Raji (cell line): Measurements from ENCODE around the gene DNAJA4.

Experiments
- POLR2A ChIP-seq: IDR thresholded peaks from 2 replicates; pipeline ENCODE4 v1.6.1; 2011; ENCODE audit warnings: low read depth, low read length, control low read depth; ENCODE audit not compliant: insufficient read depth

Gene DNAJA4

DNA sequence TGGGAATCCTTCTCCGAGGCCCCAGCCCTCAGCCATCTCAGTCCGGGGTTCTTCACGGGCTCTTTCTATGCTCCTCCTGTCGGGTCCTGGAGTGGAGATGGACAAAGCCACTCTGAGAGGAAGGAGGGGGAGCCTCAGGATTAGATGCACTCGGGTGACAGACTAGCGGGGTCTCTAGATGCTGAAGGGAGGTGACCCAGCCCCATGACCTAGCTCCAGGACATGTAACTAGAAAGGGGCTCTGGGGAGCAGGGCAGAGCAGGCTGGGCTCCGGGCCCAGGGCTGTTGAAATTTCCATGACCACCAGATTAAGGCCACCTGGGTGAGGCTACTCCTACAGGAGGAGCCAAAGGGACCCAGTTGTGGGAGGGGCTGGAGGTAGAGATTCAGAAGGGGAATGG lies 49.8 kb downstream of the DNAJA4 start:
- TF ChIP-seq POLR2A: no peak

DNA sequence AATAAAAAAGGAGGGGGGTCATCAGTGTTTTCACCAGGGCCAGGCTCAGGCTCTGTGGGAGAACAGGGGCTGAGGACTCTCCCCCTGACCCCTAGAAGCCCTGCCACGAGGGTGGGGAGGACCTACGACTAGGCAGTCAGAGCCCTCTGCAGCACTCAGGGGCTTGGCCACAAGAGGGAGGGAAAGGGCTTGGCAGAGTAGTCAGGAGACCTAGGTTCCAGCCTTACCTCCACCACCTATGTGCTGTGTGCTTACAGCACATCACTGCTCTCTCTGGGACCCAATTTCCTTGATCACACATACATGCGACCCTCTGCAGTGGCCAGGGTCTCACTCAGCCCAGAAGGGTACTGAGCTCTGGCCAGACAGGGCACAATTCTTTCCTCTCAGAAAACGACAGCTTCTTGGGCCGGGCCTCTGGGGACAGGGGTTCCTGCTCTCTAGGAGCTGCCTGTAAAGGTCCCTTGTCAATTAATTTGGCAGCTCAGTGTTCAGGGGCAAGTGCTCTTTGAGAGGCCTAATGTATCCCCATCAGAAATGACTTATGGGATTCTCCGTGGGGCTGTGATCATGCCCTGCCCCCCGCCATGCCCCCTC lies 51.4 kb downstream of the DNAJA4 start:
- TF ChIP-seq POLR2A: no peak

DNA sequence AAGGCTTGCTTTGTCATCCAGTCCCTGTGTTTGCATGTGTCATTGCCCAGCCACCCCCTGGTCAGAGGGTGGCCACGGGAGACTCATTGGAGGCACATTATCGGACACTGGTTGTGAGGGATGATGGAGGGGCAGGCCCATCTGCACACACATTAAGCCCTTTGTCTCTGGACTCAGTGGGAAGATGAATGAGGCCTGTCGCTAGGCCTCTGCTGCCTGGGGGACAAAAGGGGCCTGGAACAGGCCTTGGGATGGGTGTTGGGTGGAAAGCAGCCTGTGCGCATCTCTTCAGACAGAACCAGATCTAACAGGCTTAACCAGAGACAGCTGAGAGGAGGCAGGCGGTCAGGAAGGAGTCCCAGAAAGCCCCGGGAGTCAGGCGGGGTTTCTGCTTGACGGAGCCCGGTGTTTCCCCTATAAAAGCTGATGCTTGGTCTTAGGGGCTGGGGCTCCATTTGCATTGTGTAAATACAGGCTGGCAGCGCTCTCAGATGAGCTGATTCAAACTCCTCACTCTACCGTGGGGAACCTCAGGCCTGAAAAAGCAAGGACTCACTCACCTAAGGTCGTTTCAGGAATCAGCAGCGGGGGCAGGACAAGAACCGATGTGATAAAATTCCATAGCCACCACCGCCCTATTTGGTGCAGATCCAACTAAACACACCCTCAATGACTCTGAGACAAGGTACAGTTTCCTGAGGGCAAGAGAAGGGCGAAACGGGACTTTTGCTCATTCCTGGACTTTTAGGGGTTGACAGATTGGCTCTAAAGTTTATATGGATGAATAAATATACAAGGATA lies 52.1 kb downstream of the DNAJA4 start:
- TF ChIP-seq POLR2A: no peak

DNA sequence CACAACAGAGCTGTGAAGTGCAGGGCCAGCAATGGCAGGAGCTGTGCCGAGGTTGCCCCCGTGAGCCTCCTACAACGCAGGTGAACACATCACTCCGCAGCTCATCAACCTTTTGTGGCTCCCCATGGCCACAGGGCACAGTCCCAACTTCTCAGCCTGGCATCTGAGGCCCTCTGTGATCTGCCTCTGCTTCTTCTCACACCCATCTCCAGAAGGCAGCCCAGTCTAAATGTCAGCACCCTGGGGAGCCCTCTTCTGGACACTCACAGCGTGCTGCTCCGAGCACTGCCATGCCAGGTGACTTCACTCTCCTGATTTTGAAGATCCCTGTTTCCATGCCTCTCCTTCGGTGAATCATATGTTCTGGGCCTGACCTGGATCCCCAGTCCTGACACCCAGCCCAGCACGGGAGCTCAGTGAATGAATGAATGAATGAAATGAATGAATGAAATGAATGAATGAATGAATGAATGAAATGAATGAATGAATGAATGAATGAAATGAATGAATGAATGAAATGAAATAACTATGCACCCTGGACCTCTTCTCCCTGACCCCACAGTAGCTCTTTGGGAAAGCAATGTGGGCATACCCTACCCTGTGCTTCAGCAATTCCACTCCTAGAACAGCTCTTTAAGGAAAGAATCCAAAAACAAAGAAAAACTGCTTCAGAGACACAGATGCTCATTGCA lies 52.9 kb downstream of the DNAJA4 start:
- TF ChIP-seq POLR2A: no peak

DNA sequence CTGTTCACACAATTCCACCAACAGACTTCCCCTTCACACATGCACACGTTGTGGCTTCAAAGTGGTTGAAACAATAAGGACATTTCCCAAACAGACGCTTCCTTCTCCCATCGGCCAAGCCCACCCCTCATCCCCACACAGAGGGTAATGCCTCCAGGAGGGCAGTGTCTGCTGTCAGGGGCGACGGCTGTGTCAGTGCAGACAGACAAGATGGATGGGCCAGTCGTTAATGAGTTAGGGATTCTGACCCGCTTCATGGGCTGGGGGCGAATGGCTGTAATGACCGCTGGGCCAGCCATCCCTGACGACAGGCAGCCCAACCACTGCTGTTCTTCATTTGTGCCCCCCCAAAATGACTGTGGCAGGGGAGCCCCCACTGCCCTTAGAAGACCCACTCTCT lies 55.2 kb downstream of the DNAJA4 start:
- TF ChIP-seq POLR2A: no peak

DNA sequence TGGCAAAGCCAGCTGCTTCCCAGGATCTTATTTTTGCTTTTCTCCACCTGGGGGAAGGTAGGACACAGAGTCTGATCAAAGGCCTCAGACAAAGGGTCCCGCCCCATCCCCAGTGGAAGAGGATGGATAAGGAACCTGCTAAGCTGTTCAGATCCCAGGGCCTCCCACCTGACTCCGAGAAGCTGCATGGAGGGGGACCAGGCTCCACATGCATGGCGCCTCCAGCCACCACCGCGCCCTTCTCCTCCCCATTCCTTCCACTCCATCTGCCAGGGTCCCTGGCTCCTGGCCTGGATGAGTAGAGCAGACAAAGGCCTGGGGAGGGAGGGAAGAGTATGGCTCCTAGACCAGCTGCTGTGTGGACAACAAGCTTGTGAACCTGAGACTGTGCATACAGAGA lies 55.8 kb downstream of the DNAJA4 start:
- no peak for TF ChIP-seq POLR2A

DNA sequence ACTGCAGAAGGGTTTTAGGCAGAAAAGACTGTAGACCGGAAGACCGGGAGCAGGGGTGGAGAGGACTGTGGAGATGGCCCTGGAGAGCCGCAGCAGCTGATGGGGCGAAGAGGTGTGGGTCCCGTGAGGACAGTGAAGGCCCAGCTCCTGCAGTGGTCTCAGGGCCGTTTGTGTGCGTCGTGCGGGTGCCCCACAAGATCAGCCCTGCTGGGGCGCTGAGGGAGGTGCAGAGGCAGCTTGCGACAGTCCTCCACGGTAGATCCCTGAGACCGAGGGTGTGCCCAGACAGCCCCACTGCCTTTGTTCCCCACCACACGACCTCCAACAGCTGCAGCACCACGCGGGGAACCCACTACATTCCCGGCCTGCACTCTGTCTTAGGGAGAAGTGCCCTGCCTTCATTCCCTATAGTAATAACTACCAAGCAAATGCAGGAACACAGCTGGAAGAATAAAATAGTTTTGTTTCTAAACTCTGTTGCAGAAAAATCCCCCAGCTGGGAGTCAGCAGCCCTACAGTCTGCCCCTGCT lies 56.7 kb downstream of the DNAJA4 start:
- TF ChIP-seq POLR2A: no peak

DNA sequence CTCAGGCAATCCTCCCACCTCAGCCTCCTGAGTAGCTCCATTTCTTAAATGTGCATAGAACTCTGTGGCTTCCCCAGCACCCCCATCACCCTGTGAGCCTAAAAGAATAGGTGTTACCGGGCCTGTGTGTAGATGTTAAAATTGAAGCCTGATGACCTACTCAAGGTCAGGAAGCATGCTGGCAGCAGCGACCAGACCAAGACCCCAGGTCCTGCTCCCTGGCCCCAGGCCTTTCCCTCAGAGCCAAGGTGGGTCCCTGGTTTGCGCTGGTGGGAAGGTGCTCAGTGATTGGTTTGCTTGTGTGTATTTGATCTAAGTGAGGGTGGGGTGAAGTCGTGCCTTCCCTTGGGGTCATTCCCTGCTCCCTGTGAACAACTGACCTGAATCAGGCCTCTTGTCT lies 57.4 kb downstream of the DNAJA4 start:
- no peak for TF ChIP-seq POLR2A

DNA sequence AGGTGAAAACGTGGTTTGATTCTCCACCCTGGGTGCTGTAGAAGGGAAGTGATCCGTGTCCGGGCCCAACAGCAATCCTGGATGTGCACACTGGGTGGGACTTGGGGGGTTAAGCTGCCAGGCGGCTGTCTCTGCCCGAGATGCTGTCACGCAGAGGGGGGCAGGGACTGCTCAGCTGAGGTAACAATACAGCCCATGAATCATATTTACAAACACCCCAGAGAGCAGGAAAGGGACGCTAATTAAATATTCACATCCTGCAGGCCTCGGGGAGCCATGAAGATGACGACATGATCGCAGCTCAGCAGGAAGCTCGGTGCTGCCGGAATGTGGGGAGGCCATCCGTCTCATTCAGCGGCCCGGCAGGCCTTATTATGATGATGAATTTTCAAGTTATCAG lies 57.9 kb downstream of the DNAJA4 start:
- TF ChIP-seq POLR2A: no peak

DNA sequence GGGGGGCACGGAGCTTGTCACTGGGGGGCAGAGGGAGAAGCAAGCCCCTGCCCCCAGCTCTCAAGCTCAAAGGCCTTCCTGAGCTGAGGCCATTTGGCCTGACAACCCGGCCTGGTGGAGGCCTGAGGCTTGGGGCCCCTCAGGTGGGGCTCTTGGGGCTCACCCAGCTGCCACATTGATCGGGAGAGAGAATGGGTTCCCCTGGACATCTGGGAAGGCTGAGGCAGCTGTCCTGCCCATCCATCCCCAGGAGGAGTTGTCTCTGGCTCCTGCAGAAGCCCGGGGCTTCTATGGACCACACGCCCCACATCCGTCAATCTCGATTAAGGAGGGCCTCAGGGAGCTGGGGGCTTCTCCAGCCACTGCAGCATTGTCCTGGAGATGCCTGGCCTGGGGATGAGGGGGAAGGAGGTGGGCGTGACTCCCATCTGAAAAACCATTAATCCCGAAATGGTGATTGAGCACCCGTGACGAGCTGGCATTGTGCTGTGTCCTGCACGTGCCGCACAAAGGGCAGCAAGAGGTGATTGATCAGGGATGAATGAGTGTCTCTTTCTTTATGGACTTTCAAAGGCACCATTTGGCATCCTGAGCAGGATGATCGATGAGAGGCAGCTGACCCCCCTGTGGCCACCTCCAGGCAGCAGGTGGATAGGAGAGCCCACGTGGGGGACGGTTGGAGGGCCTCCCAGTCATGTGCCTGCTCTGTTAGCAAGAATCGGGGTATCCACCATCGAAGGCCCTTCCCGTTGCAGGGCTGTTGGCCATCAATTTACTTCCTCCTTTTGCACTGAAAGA lies 58.6 kb downstream of the DNAJA4 start:
- TF ChIP-seq POLR2A: no peak

DNA sequence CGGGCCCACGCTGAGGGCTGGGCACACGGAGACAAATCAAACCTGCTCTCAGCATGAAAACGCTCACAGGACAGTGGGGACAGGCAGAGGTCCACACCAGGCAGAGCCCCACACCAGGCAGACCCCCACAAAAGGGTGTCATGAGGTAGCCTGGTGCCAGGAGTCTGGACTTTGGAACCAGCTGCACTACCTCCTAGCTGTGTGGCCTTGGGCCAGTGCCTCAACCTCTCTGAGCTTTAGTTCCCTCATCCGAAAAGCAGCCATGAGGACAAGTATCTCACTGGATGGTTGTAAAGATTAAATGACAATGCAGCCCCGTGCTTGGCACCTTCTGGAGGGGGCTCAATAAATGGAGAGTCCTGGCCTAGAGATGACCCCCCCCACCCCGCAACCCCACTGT lies 59.3 kb downstream of the DNAJA4 start:
- TF ChIP-seq POLR2A: no peak

DNA sequence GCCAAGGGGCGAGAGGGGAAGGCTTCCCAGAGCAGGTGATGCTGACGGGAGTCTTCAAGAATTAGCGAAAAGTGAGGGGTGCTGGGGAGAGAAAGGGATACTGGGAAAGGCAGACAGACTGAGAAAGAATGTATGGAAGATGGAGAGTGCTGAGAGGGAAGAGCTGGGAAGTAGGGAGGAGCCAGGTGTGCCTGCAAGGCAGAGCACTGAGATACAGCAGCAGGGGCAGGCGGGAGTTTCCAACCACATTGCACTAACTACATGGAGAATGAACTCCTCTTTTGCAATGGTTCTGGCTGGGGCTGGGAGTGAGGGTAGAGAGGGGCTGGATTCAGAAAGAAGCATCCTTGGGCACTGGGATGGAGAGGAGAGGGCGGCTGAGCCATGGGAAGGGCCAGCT lies 59.8 kb downstream of the DNAJA4 start:
- TF ChIP-seq POLR2A: no peak

DNA sequence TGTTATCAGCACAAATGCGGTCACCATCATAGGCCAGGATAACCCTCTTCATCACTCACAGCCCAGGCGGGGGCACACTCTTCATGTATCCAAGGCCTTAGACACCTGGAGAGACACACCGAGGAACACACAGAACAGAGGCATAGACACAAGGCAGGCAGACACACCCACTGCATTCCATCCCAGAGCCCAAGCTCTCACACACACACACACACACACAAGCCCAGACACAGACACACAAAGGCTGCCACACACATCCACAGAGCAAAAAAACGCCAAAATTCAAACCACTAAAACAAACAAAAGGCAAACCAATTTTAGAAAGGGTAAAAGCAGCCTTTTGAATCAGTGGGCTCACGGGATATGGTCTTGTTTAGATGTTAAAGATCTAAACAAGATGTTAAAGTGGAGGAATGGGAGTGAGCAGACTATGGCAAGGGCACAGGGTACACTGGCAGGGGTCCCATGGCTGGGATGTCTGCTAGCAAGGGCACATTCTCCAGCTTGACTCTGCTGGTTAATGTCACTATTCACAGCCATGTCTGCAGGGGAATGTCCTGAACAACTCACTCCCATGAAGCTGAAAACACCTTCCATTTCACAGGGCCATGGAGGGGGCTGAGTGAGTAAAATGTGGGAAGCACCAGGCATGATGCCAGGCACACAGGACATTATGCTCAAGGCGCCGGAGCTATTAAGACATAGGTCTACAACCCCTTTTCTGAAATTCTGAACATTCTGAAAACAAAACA lies 60.9 kb downstream of the DNAJA4 start:
- no peak for TF ChIP-seq POLR2A

DNA sequence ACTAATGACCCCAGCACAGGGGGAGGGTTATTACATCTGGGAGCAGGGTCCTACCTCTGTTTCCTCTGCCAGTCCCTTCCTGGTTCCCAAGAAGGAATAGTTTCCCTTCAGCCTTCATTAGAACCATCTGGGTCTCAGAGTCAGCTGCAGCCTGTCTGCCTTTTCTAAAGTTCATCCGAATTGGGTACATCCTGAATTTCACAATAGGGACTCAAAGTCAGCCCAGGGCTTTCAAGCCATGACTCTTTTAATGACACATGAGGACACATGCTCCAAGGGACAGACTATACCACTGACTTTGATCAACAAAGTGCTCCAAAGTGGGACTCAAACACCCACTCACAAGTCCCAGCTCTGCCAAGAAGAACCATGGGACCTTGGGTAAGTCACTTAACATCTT lies 63.1 kb downstream of the DNAJA4 start:
- TF ChIP-seq POLR2A: no peak

DNA sequence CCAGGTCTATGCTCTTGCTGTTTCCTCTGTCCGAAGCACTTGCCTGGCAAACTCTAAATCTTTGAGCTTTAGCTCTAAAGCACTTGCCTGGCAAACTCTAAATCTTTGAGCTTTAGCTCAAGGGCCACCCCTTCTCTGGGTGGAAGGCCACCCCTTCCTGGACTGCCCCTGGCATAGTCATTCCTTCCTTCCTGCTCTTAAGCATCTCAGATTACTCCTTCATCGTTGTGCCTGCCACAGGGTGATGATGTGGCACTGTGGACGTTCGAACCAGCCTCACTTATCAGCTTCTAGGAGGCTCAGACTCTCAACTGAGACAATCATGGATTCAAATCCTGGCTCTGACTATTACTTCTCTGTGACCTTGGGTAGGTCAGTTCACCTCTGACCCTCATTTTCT lies 65.3 kb downstream of the DNAJA4 start:
- no peak for TF ChIP-seq POLR2A
